ENCODE data around the gene CLDN14. TPM values are rescaled to one million over a fixed set of nuclear protein-coding genes. Genes with fewer than 3 reads are reported as not detected.

The CLDN14 gene
- total RNA-seq, 1 donor: 0.27 TPM

GRCh38 chr21:36433059-36433709 is 46.7 kb downstream of the CLDN14 start:
- no peak for DNase-seq (ENCODE audit: low read depth)
- no peak overlapping the region for H3K4me3 ChIP-seq (ENCODE audit: low read depth, low read length)
- TF ChIP-seq, protein P1, sequence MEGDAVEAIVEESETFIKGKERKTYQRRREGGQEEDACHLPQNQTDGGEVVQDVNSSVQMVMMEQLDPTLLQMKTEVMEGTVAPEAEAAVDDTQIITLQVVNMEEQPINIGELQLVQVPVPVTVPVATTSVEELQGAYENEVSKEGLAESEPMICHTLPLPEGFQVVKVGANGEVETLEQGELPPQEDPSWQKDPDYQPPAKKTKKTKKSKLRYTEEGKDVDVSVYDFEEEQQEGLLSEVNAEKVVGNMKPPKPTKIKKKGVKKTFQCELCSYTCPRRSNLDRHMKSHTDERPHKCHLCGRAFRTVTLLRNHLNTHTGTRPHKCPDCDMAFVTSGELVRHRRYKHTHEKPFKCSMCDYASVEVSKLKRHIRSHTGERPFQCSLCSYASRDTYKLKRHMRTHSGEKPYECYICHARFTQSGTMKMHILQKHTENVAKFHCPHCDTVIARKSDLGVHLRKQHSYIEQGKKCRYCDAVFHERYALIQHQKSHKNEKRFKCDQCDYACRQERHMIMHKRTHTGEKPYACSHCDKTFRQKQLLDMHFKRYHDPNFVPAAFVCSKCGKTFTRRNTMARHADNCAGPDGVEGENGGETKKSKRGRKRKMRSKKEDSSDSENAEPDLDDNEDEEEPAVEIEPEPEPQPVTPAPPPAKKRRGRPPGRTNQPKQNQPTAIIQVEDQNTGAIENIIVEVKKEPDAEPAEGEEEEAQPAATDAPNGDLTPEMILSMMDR (IDR thresholded peaks at IDR 0.05; ENCODE audit: insufficient read depth, low read length): no peak

DNA sequence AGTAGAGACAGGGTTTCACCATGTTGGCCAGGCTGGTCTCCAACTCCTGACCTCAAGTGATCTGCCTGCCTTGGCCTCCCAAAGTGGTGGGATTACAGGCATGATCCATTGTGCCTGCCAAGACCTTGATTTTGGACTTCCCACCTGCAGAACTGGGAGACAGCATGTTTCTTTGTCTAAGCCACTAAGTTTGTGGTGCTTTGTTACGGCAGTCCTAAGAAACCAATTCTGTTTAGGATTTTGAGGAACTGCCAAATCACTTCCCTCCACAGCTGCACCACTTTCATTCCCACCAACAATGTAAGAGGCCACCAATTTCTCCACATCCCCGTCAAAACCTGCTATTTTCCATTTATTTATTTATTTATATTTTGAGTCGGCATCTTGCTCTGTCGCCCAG is 48.7 kb downstream of the CLDN14 start:
- H3K4me3 ChIP-seq (ENCODE audit: low read depth, low read length): peak overlapping the region; percentile 44
- DNase-seq (ENCODE audit: low read depth): no peak
- TF ChIP-seq, protein P1 (IDR thresholded peaks at IDR 0.05; ENCODE audit: insufficient read depth, low read length): no peak

DNA sequence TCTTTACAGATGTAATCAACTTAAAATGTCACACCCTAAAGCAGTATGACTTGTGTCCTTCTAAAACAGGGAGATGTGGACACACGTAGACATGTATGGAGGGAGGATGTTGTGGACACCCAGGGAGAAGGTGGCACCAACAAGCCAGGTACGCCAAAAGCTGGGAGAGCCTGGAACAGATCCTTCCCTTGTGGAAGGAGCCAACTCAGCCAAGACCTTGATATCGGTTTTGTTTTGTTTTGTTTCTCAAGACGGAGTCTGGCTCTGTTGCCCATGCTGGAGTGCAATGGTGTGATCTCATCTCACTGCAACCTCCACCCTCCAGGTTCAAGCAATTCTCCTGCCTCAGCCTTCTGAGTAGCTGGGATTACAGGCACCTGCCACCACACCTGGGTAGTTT is 49.1 kb downstream of the CLDN14 start:
- peak; percentile 68 for DNase-seq (ENCODE audit: low read depth)
- H3K4me3 ChIP-seq (ENCODE audit: low read depth, low read length): peak overlapping the region; percentile 60
- TF ChIP-seq, protein P1 (IDR thresholded peaks at IDR 0.05; ENCODE audit: insufficient read depth, low read length): no peak

GRCh38 chr21:36429947-36430546 is 49.9 kb downstream of the CLDN14 start:
- peak overlapping the region; percentile 60 for H3K4me3 ChIP-seq (ENCODE audit: low read depth, low read length)
- TF ChIP-seq, protein P1 (IDR thresholded peaks at IDR 0.05; ENCODE audit: insufficient read depth, low read length): peak; percentile 7
- peak; percentile 99 for DNase-seq (ENCODE audit: low read depth)

- DNase-seq (ENCODE audit: low read depth): no peak
- no peak overlapping the region for H3K4me3 ChIP-seq (ENCODE audit: low read depth, low read length)
- TF ChIP-seq, protein P1 (IDR thresholded peaks at IDR 0.05; ENCODE audit: insufficient read depth, low read length): no peak
These were observed 51.0 kb downstream of the CLDN14 start for GRCh38 chr21:36428761-36429432.

DNA sequence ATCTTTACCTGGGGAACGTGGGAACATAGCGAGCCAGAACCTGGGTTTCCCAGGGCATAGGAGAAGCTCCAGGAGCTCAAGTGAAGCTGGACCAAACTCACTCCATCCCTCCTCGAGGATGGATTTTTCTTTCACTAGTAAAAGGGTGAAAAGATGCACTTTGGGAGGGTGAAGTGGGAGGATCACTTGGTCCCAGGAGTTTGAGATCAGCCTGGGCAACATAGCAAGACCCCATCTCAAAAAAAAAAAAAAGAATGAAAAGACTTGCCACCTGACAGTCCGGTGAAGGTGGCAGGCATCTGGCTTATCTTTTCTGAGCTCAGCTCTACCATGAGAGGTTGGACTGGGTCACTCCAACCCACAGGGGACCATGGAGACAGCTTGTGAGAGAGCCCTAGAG is 52.4 kb downstream of the CLDN14 start:
- H3K4me3 ChIP-seq (ENCODE audit: low read depth, low read length): no peak overlapping the region
- TF ChIP-seq, protein P1 (IDR thresholded peaks at IDR 0.05; ENCODE audit: insufficient read depth, low read length): no peak

More for the DNA sequence above, 52.4 kb downstream of the CLDN14 start:
- no peak for DNase-seq (ENCODE audit: low read depth)

All from fibroblast of the aortic adventitia (primary cell).